Fibroblast of pulmonary artery (primary cell): ENCODE results near the gene ZNRF3.

Source experiments
- DNase-seq: peaks from one replicate; pipeline ENCODE4 v3.0.0-alpha.2; 2010; ENCODE audit warnings: low read depth
- H3K4me3 ChIP-seq: replicated peaks from 2 replicates; pipeline ENCODE4 v1.5.1; 2011; ENCODE audit warnings: low read depth, mild to moderate bottlenecking, control low read depth, low read length, moderate library complexity
- CTCF ChIP-seq: IDR thresholded peaks from 2 replicates; pipeline ENCODE4 v1.5.1; 2011; ENCODE audit warnings: mild to moderate bottlenecking, control low read depth, low read length, inconsistent platforms; ENCODE audit errors: missing control alignments

ZNRF3 gene

DNA sequence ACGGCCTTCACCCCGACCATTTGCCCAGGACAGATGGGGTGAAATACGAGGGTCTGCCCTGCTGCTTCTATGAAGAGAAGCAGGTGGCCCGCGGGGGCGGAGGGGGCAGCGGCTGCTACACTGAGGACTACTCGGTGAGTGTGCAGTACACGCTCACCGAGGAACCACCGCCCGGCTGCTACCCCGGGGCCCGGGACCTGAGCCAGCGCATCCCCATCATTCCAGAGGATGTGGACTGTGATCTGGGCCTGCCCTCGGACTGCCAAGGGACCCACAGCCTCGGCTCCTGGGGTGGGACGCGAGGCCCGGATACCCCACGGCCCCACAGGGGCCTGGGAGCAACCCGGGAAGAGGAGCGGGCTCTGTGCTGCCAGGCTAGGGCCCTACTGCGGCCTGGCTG is 167.1 kb downstream of the ZNRF3 start:
- H3K4me3 ChIP-seq: no peak overlapping the region
- TF ChIP-seq CTCF: no peak
- DNase-seq: no peak

- H3K4me3 ChIP-seq: no peak overlapping the region
- TF ChIP-seq CTCF: no peak
- DNase-seq: no peak
Measured at GRCh38 chr22:29053048-29053702, 169.8 kb downstream of the ZNRF3 start.

- DNase-seq: no peak
- no peak for TF ChIP-seq CTCF
Measured at GRCh38 chr22:29054251-29054767, 170.9 kb downstream of the ZNRF3 start.

GRCh38 chr22:29055192-29055830 is 171.9 kb downstream of the ZNRF3 start:
- no peak for TF ChIP-seq CTCF

More at GRCh38 chr22:29054251-29054767, 170.9 kb downstream of the ZNRF3 start:
- no peak overlapping the region for H3K4me3 ChIP-seq

GRCh38 chr22:29056472-29056871 is 173.1 kb downstream of the ZNRF3 start:
- no peak overlapping the region for H3K4me3 ChIP-seq
- no peak for DNase-seq
- no peak for TF ChIP-seq CTCF

More at GRCh38 chr22:29055192-29055830, 171.9 kb downstream of the ZNRF3 start:
- DNase-seq: no peak
- no peak overlapping the region for H3K4me3 ChIP-seq

GRCh38 chr22:29060251-29060869 is 177.0 kb downstream of the ZNRF3 start:
- no peak for DNase-seq
- TF ChIP-seq CTCF: no peak
- H3K4me3 ChIP-seq: no peak overlapping the region
